Fibroblast of lung (primary cell): ENCODE data around the gene MOB1B.

ENCODE experiments used
- EZH2 ChIP-seq: IDR thresholded peaks from 2 replicates; pipeline ENCODE4 v1.5.1; 2012; ENCODE audit warnings: low read length, control low read depth, mild to moderate bottlenecking; ENCODE audit errors: missing control alignments
- TF ChIP-seq, protein P1 (sequence below), 2 donors: IDR thresholded peaks in 1 of 2; conservative IDR thresholded peaks in 1 of 2; 1 replicate in 1 of 2; 2 replicates in 1 of 2; pipeline ENCODE4 v1.5.1; 2011 to 2012; ENCODE audit warnings: low read length in 2 of 2, control low read depth in 1 of 2, inconsistent platforms in 1 of 2, low read depth in 1 of 2, mild to moderate bottlenecking in 1 of 2

DNA sequence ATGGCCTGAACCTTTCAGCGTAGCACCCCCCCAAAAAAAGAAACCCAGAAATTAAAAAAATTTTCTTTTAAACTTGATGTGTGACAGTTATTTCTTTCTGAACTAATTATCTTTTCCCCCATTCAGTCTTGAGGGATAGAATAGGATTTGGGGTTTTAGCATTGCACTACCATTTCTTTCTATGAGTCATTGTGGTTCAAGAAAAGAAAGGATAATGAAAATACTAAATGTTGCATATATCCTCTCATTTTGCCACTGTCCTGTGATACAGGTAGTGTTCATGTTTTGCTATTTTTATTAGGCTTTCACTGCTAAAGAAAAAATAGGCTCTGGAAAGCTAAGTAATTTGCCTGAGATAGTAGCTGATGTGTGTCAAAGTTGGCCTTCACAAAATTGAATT, 51.9 kb downstream of the MOB1B start:
- TF ChIP-seq EZH2: no peak
- TF ChIP-seq, protein P1, sequence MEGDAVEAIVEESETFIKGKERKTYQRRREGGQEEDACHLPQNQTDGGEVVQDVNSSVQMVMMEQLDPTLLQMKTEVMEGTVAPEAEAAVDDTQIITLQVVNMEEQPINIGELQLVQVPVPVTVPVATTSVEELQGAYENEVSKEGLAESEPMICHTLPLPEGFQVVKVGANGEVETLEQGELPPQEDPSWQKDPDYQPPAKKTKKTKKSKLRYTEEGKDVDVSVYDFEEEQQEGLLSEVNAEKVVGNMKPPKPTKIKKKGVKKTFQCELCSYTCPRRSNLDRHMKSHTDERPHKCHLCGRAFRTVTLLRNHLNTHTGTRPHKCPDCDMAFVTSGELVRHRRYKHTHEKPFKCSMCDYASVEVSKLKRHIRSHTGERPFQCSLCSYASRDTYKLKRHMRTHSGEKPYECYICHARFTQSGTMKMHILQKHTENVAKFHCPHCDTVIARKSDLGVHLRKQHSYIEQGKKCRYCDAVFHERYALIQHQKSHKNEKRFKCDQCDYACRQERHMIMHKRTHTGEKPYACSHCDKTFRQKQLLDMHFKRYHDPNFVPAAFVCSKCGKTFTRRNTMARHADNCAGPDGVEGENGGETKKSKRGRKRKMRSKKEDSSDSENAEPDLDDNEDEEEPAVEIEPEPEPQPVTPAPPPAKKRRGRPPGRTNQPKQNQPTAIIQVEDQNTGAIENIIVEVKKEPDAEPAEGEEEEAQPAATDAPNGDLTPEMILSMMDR (conservative IDR thresholded peaks at IDR 0.05 in 1 of 2, IDR thresholded peaks at IDR 0.05 in 1 of 2; ENCODE audit: low read depth in 1 of 2, low read length in 2 of 2): no peak
